ENCODE results near the gene TMEM25.
"Not testable (repeated sequence)": the region's sequence is repeated elsewhere in the genome, so short reads cannot be mapped to it uniquely, and the experiment has no call there.

Gene TMEM25

GRCh38 chr11:118532091-118532490 lies 1.1 kb downstream of the TMEM25 start:
- no peak for DNase-seq (ENCODE audit: low spot score)

- no peak for DNase-seq (ENCODE audit: low spot score)
Measured at GRCh38 chr11:118532852-118533768, 2.1 kb downstream of the TMEM25 start.

- DNase-seq (ENCODE audit: low spot score): no peak
Measured at GRCh38 chr11:118533769-118534729, 3.1 kb downstream of the TMEM25 start.

GRCh38 chr11:118535261-118535660 lies 4.3 kb downstream of the TMEM25 start:
- no peak for DNase-seq (ENCODE audit: low spot score)

- no peak for DNase-seq (ENCODE audit: low spot score)
Measured at GRCh38 chr11:118536726-118537125, 5.7 kb downstream of the TMEM25 start.

- no peak for DNase-seq (ENCODE audit: low spot score)
Measured at GRCh38 chr11:118537409-118537980, 6.5 kb downstream of the TMEM25 start.

- DNase-seq (ENCODE audit: low spot score): no peak
Measured at GRCh38 chr11:118544010-118544646, 13.1 kb downstream of the TMEM25 start.

GRCh38 chr11:118544647-118545010 lies 13.6 kb downstream of the TMEM25 start:
- no peak for DNase-seq (ENCODE audit: low spot score)

GRCh38 chr11:118545533-118545932 lies 14.5 kb downstream of the TMEM25 start:
- no peak for DNase-seq (ENCODE audit: low spot score)

GRCh38 chr11:118547132-118547531 lies 16.1 kb downstream of the TMEM25 start:
- no peak for DNase-seq (ENCODE audit: low spot score)

GRCh38 chr11:118552341-118552740 lies 21.3 kb downstream of the TMEM25 start:
- DNase-seq (ENCODE audit: low spot score): no peak

- DNase-seq (ENCODE audit: low spot score): no peak
Measured at GRCh38 chr11:118560806-118561205, 29.8 kb downstream of the TMEM25 start.

- no peak for DNase-seq (ENCODE audit: low spot score)
Measured at GRCh38 chr11:118565051-118565450, 34.1 kb downstream of the TMEM25 start.

GRCh38 chr11:118569670-118570069 lies 38.7 kb downstream of the TMEM25 start:
- DNase-seq (ENCODE audit: low spot score): no peak

- no peak for DNase-seq (ENCODE audit: low spot score)
Measured at GRCh38 chr11:118570787-118571186, 39.8 kb downstream of the TMEM25 start.

GRCh38 chr11:118571701-118572060 lies 40.7 kb downstream of the TMEM25 start:
- peak; percentile 67 for DNase-seq (ENCODE audit: low spot score)

GRCh38 chr11:118572061-118572980 lies 41.3 kb downstream of the TMEM25 start, which contains the start of gene ARCN1:
Gene ARCN1 (plus strand): TSS chr11:118572409. CDS start chr11:118572548, 139 bp downstream.
- peak; percentile 95 for DNase-seq (ENCODE audit: low spot score)

GRCh38 chr11:118572981-118573550 lies 42.1 kb downstream of the TMEM25 start:
- no peak for DNase-seq (ENCODE audit: low spot score)

GRCh38 chr11:118574636-118575035 lies 43.6 kb downstream of the TMEM25 start:
- no peak for DNase-seq (ENCODE audit: low spot score)

GRCh38 chr11:118577995-118578394 lies 47.0 kb downstream of the TMEM25 start:
- DNase-seq (ENCODE audit: low spot score): not testable (repeated sequence)

All from left forelimb (tissue), 1 donor.